ENCODE measurements around the gene PSMB3. TPM values are rescaled to one million over a fixed set of nuclear protein-coding genes. Genes with fewer than 3 reads are reported as not detected.

The PSMB3 gene
- total RNA-seq, 4 donors from 2014 or later: 128 to 177 (median 145) TPM

DNA sequence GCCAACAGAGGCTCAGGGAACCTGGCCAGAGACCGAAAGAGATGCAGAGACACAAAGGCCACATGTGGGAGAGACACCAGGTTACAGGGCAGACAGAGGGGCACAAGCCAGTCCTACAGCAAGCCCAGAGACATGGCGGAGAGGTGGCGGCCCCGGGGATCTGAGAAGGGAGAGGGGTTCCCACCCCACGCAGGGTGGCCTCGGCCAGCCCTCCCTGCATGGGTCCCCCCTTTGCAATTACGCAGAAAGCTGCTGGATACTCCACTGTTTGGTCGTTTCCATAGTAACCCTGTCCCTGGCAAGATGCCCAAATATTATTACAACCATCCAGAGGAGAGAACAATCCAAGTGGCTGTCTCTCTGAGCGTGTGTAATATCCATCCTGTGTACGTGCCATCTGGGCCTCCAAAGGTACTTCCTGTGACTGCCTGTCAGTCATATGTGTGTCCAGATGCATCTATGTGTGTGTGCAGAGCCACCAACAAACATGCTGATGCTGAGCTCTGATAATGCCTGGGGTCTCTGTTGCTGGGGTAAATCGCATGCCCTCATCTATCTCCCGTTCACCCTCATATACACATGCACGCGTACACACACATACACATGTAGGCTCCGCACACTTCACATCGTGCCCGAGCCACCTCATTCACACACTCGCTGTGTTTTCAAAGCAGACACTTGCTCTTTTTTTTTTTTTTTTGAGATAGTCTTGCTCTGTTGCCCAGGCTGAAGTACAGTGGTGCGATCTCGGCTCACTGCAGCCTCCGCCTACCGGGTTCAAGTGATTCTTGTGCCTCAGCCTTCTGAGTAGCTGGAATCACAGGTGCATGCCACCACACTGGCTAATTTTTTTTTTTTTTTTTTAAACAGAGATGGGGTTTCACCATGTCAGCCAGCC is 9.9 kb upstream of the PSMB3 start:
- peaks cover 20 to 64% (median 40%) of the 10 kb centered on the region in 3 donors for H3K4me1 ChIP-seq
- H3K27ac ChIP-seq: peak overlapping the region; percentile 35 to 82 (median 78)
- peaks cover 0 to 26% (median 12%) of the 10 kb centered on the region in 3 donors for H3K36me3 ChIP-seq
- TF ChIP-seq, protein P1, sequence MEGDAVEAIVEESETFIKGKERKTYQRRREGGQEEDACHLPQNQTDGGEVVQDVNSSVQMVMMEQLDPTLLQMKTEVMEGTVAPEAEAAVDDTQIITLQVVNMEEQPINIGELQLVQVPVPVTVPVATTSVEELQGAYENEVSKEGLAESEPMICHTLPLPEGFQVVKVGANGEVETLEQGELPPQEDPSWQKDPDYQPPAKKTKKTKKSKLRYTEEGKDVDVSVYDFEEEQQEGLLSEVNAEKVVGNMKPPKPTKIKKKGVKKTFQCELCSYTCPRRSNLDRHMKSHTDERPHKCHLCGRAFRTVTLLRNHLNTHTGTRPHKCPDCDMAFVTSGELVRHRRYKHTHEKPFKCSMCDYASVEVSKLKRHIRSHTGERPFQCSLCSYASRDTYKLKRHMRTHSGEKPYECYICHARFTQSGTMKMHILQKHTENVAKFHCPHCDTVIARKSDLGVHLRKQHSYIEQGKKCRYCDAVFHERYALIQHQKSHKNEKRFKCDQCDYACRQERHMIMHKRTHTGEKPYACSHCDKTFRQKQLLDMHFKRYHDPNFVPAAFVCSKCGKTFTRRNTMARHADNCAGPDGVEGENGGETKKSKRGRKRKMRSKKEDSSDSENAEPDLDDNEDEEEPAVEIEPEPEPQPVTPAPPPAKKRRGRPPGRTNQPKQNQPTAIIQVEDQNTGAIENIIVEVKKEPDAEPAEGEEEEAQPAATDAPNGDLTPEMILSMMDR (IDR thresholded peaks at IDR 0.05): no peak
- no peak for TF ChIP-seq POLR2A (IDR thresholded peaks at IDR 0.05)
- H3K9me3 ChIP-seq: no peaks in the 10 kb centered on the region
- peaks cover 0 to 6% (median 0%) of the 10 kb centered on the region in 4 donors for H3K27me3 ChIP-seq
- WGBS, 2 donors: 43 to 55% methylated on average over 17 to 19 of the region's 22 CpGs
- intact Hi-C loops (cut with DNase I): no loop called here
- no peak for DNase-seq
- peak overlapping the region in 1 of 4 donors; percentile 2 for H3K4me3 ChIP-seq

GRCh38 chr17:38743556-38744171 is 8.9 kb upstream of the PSMB3 start:
- Histone ChIP-seq H3K27ac (peak overlapping the region in 2 of 4 donors; percentile 52 to 82), H3K4me1 (peaks cover 27 to 71% (median 41%) of the 10 kb centered on the region in 3 donors), H3K9me3 (no peaks in the 10 kb centered on the region), H3K36me3 (peaks cover 0 to 16% (median 8%) of the 10 kb centered on the region in 3 donors), H3K27me3 (peaks cover 0 to 11% (median 0%) of the 10 kb centered on the region in 4 donors), H3K4me3 (no peak overlapping the region)
- 56 to 57% methylated on average over 1 of the region's 4 CpGs for WGBS, 2 donors
- TF ChIP-seq, protein P1 (IDR thresholded peaks at IDR 0.05): no peak
- no peak for TF ChIP-seq POLR2A (IDR thresholded peaks at IDR 0.05)
- intact Hi-C loops (cut with DNase I): no loop called here
- DNase-seq: no peak

DNA sequence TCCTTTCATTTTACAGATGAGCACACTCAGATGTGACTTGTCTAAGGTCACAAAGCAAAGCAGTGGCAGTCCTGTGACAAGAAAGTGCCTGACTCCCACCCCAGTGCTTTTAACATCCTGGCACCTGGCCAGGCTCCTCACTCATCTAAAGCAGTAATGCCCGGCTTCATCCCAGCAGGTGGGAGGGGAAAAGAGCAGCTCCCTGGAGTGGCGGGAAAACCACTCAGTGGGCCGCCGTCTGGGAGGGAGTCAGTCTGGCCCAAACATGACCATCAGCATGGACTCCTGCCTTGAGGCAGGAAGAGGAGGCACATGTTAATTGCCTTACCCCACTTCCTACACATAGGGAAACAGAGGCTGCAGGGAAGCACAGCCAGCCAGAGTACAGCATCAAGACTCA is 7.0 kb upstream of the PSMB3 start:
- peaks cover 0 to 20% (median 0%) of the 10 kb centered on the region in 4 donors for H3K27me3 ChIP-seq
- H3K27ac ChIP-seq: peak overlapping the region in 1 of 4 donors; percentile 94
- no peak for DNase-seq
- TF ChIP-seq POLR2A (IDR thresholded peaks at IDR 0.05): no peak
- TF ChIP-seq, protein P1 (IDR thresholded peaks at IDR 0.05): no peak
- H3K4me3 ChIP-seq: no peak overlapping the region
- peaks cover 41 to 89% (median 52%) of the 10 kb centered on the region in 3 donors for H3K4me1 ChIP-seq
- H3K36me3 ChIP-seq: no peaks in the 10 kb centered on the region
- no peaks in the 10 kb centered on the region for H3K9me3 ChIP-seq
- WGBS, 2 donors: 11 to 58% methylated on average over 1 to 4 of the region's 4 CpGs
- intact Hi-C loops (cut with DNase I): no loop called here

- H3K27ac ChIP-seq: peak overlapping the region; percentile 74 to 94 (median 88)
- DNase-seq: no peak
- intact Hi-C loops (cut with DNase I): no loop called here
- H3K9me3 ChIP-seq: no peaks in the 10 kb centered on the region
- peaks cover 45 to 89% (median 56%) of the 10 kb centered on the region in 3 donors for H3K4me1 ChIP-seq
- H3K4me3 ChIP-seq: peak overlapping the region; percentile 50 to 88 (median 86)
- H3K36me3 ChIP-seq: no peaks in the 10 kb centered on the region
- TF ChIP-seq POLR2A (IDR thresholded peaks at IDR 0.05): no peak
- TF ChIP-seq, protein P1 (IDR thresholded peaks at IDR 0.05): no peak
- WGBS, 2 donors: 66 to 77% methylated on average over 5 to 6 of the region's 8 CpGs
- peaks cover 0 to 20% (median 0%) of the 10 kb centered on the region in 4 donors for H3K27me3 ChIP-seq
These were observed 6.3 kb upstream of the PSMB3 start for GRCh38 chr17:38746004-38746848.

Data from esophagus squamous epithelium (tissue), 5 donors.